ENCODE data around the gene IFIT1. TPM values are rescaled to one million over a fixed set of nuclear protein-coding genes. Genes with fewer than 3 reads are reported as not detected.
A peak's percentile ranks its signal among the peaks of the same experiment; 100 is the strongest.
"Not testable (repeated sequence)": the region's sequence is repeated elsewhere in the genome, so short reads cannot be mapped to it uniquely, and the experiment has no call there.

Gene IFIT1
- polyA plus RNA-seq, 1 donor, result 7.9 TPM

DNA sequence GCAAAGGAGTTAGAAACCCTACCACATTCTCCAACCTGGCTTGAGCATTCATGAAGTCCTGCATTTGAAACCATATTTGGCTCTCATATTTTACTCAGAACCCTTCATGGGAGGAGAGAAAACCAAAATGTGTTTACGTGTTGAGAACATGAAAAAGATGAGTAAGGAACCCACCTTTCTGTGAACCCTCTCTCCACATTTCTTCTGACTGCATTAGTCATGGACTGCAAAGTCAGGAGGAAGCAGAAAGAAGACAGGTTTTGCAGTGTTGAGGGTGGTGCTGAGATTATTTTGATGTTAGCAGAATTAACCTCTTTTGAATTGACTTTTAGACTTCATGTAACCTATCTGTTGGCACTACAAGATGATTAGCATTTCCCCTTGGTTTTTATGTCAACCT, 9.7 kb upstream of the IFIT1 start:
- H3K36me3 ChIP-seq (ENCODE audit: control insufficient read depth, insufficient read depth, low read length), result no peaks in the 10 kb centered on the region
- no peak for DNase-seq
- no peaks in the 10 kb centered on the region for H3K4me1 ChIP-seq (ENCODE audit: control insufficient read depth, insufficient read depth, low read length)
- no CpG with 5 or more reads among the region's 1 CpG for WGBS (ENCODE audit: insufficient coverage, low lambda C conversion rate)
- H3K27me3 ChIP-seq (ENCODE audit: control insufficient read depth, insufficient read depth, low read length), result no peaks in the 10 kb centered on the region
- no peaks in the 10 kb centered on the region for H3K9me3 ChIP-seq (ENCODE audit: control insufficient read depth, low read depth, low read length)
- H3K4me3 ChIP-seq (ENCODE audit: low read length), result no peak overlapping the region
- no peak overlapping the region for H3K27ac ChIP-seq (ENCODE audit: low read length)

DNA sequence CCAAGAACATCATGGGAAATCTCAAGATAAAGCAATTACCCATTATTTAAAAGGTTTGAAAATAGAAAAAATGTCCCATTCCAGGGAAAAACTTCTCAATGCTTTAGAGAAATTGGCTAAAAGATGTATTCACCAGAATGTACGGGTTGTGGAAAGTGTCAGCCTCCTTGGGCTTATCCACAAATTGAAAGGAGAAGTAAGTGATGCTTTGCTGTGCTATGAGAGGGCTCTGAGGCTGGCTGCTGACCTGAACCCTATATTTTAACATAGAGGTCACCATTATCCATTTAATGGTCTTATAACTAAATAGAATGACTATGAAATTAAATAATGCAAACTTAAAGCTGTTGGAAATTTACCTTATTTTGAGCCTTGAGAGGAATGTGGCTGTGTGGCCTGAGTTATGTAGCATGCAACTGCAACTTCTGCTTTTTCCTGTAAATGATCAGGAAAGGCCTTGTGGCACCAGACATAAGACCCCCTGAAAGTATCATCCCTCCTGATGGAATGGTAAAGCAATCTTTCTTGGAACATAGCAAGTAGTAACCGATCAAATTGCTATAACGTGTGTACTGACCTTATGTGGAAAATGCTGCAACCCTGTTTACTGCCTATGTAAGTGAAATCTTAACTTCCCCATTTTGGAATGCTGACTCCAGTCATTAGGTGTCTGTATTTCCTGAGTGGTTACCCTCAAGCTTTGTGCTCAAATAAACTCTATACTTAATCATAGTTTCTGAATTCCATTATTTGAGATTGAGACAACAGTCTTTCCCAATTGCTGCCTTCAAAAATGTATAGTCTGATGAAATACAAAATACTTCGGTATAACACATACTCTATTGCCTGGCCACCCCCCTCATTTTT, 7.7 kb upstream of the IFIT1 start:
- Histone ChIP-seq H3K9me3 (ENCODE audit: control insufficient read depth, low read depth, low read length) (no peaks in the 10 kb centered on the region), H3K4me1 (ENCODE audit: control insufficient read depth, insufficient read depth, low read length) (no peaks in the 10 kb centered on the region), H3K36me3 (ENCODE audit: control insufficient read depth, insufficient read depth, low read length) (no peaks in the 10 kb centered on the region), H3K27ac (ENCODE audit: low read length) (no peak overlapping the region), H3K4me3 (ENCODE audit: low read length) (no peak overlapping the region), H3K27me3 (ENCODE audit: control insufficient read depth, insufficient read depth, low read length) (no peaks in the 10 kb centered on the region)
- no peak for DNase-seq
- WGBS (ENCODE audit: insufficient coverage, low lambda C conversion rate), result 100% methylated on average over 1 of the region's 4 CpGs

DNA sequence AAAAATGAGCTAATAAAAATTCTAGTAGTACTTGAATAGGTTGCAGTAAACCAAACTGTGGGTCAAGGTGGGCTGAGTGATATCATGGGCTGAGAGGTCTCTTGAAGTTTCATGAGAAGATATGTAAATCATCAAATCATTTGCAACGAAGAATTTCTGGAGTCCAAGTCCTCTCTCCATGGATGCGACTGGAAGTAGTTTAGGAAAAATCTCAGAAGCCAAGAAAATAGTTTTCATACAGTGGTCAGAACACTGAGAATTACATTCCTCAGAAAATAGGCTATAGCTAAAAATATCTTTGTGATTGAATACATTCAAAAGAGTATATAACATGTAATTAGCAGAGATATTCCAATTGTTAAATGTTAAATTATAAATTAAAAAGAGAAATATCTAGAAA, 3.6 kb upstream of the IFIT1 start:
- peaks cover 12% of the 10 kb centered on the region for H3K4me1 ChIP-seq (ENCODE audit: control insufficient read depth, insufficient read depth, low read length)
- H3K9me3 ChIP-seq (ENCODE audit: control insufficient read depth, low read depth, low read length), result no peaks in the 10 kb centered on the region
- no peaks in the 10 kb centered on the region for H3K36me3 ChIP-seq (ENCODE audit: control insufficient read depth, insufficient read depth, low read length)
- no peaks in the 10 kb centered on the region for H3K27me3 ChIP-seq (ENCODE audit: control insufficient read depth, insufficient read depth, low read length)
- H3K27ac ChIP-seq (ENCODE audit: low read length), result no peak overlapping the region
- DNase-seq, result no peak
- H3K4me3 ChIP-seq (ENCODE audit: low read length), result no peak overlapping the region
- WGBS (ENCODE audit: insufficient coverage, low lambda C conversion rate), result no CpG with 5 or more reads among the region's 2 CpGs

GRCh38 chr10:89389254-89389653, 3.2 kb upstream of the IFIT1 start:
- Histone ChIP-seq H3K36me3 (ENCODE audit: control insufficient read depth, insufficient read depth, low read length) (no peaks in the 10 kb centered on the region), H3K27me3 (ENCODE audit: control insufficient read depth, insufficient read depth, low read length) (no peaks in the 10 kb centered on the region), H3K27ac (ENCODE audit: low read length) (no peak overlapping the region), H3K9me3 (ENCODE audit: control insufficient read depth, low read depth, low read length) (no peaks in the 10 kb centered on the region), H3K4me3 (ENCODE audit: low read length) (no peak overlapping the region), H3K4me1 (ENCODE audit: control insufficient read depth, insufficient read depth, low read length) (peaks cover 12% of the 10 kb centered on the region)
- 100% methylated on average over 1 of the region's 1 CpG for WGBS (ENCODE audit: insufficient coverage, low lambda C conversion rate)
- no peak for DNase-seq

DNA sequence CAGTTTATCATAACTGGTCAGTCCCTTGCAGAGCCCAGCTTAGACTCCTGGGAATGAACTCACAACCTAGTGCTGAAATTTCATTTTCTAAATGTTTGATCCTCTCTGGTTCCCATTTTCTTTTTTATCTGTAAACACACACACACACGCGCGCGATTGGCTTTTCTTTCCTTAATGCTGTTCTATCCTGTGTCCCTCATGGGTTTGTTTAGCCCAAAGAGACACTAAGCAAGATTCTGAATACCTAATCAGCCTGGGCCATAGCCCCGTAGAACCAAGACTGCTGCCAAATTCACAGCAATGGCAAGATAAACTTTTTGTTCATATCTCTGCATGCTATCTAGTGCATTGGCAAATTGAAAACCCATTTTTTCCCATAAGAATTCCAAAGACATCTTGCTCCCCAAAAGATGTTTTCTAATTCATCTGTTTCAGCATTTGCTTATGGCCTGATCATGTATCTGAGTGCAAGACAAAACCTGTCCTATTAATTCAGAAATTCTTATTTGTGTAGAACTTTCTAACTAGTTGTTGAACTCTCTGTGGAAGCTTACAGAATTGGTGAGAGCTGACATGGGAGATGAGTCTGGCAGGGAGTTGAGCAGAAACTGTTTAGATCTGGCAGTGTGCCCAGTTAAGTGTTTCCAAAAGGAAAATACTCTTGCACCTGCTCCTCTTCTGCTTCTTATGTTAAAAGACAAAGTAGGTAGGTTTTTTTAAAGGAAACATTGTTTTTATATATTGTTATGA, 1.8 kb upstream of the IFIT1 start:
- no peak overlapping the region for H3K4me3 ChIP-seq (ENCODE audit: low read length)
- peaks cover 12% of the 10 kb centered on the region for H3K4me1 ChIP-seq (ENCODE audit: control insufficient read depth, insufficient read depth, low read length)
- 83% methylated on average over 5 of the region's 5 CpGs for WGBS (ENCODE audit: insufficient coverage, low lambda C conversion rate)
- no peaks in the 10 kb centered on the region for H3K36me3 ChIP-seq (ENCODE audit: control insufficient read depth, insufficient read depth, low read length)
- DNase-seq, result no peak
- no peak overlapping the region for H3K27ac ChIP-seq (ENCODE audit: low read length)
- no peaks in the 10 kb centered on the region for H3K9me3 ChIP-seq (ENCODE audit: control insufficient read depth, low read depth, low read length)
- no peaks in the 10 kb centered on the region for H3K27me3 ChIP-seq (ENCODE audit: control insufficient read depth, insufficient read depth, low read length)

GRCh38 chr10:89391226-89391576, 1.2 kb upstream of the IFIT1 start:
- H3K9me3 ChIP-seq (ENCODE audit: control insufficient read depth, low read depth, low read length); H3K27me3 ChIP-seq (ENCODE audit: control insufficient read depth, insufficient read depth, low read length); H3K4me3 ChIP-seq (ENCODE audit: low read length); DNase-seq; H3K36me3 ChIP-seq (ENCODE audit: control insufficient read depth, insufficient read depth, low read length); H3K27ac ChIP-seq (ENCODE audit: low read length): not testable (repeated sequence)
- WGBS (ENCODE audit: insufficient coverage, low lambda C conversion rate), result 100% methylated on average over 2 of the region's 4 CpGs
- H3K4me1 ChIP-seq (ENCODE audit: control insufficient read depth, insufficient read depth, low read length), result peaks cover 12% of the 10 kb centered on the region

DNA sequence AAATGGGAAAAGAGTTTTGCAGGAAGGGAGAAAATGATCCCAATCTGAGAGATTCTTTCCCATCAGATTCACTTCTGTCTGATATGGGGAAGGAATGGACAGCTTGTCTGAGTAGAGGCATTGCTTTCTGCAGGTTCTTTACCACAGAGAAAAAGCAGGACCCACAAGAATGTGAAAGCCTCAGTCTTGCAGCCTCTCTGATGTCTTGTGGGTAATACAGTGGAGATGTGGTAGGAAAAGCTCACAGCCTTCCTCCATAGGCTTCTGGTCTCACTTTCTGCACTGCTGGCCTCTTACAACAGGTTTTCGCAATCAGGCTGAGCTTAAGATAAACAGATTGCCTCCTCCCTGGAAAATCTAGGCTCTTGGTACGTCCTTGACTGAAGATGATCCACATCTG, 551 bp downstream of the IFIT1 start:
- Histone ChIP-seq H3K27me3 (ENCODE audit: control insufficient read depth, insufficient read depth, low read length) (no peaks in the 10 kb centered on the region), H3K36me3 (ENCODE audit: control insufficient read depth, insufficient read depth, low read length) (no peaks in the 10 kb centered on the region), H3K4me3 (ENCODE audit: low read length) (peak overlapping the region; percentile 45), H3K4me1 (ENCODE audit: control insufficient read depth, insufficient read depth, low read length) (peaks cover 12% of the 10 kb centered on the region), H3K27ac (ENCODE audit: low read length) (peak overlapping the region; percentile 63), H3K9me3 (ENCODE audit: control insufficient read depth, low read depth, low read length) (no peaks in the 10 kb centered on the region)
- peak; percentile 56 to 61 for DNase-seq
- WGBS (ENCODE audit: insufficient coverage, low lambda C conversion rate), result no CpG with 5 or more reads among the region's 2 CpGs

- H3K27ac ChIP-seq (ENCODE audit: low read length), result peak overlapping the region; percentile 63
- DNase-seq, result no peak
- H3K4me3 ChIP-seq (ENCODE audit: low read length), result no peak overlapping the region
- H3K27me3 ChIP-seq (ENCODE audit: control insufficient read depth, insufficient read depth, low read length), result no peaks in the 10 kb centered on the region
- WGBS (ENCODE audit: insufficient coverage, low lambda C conversion rate), result no CpG with 5 or more reads among the region's 3 CpGs
- peaks cover 12% of the 10 kb centered on the region for H3K4me1 ChIP-seq (ENCODE audit: control insufficient read depth, insufficient read depth, low read length)
- no peaks in the 10 kb centered on the region for H3K9me3 ChIP-seq (ENCODE audit: control insufficient read depth, low read depth, low read length)
- no peaks in the 10 kb centered on the region for H3K36me3 ChIP-seq (ENCODE audit: control insufficient read depth, insufficient read depth, low read length)
These were observed 1.5 kb downstream of the IFIT1 start for GRCh38 chr10:89393898-89394297.

DNA sequence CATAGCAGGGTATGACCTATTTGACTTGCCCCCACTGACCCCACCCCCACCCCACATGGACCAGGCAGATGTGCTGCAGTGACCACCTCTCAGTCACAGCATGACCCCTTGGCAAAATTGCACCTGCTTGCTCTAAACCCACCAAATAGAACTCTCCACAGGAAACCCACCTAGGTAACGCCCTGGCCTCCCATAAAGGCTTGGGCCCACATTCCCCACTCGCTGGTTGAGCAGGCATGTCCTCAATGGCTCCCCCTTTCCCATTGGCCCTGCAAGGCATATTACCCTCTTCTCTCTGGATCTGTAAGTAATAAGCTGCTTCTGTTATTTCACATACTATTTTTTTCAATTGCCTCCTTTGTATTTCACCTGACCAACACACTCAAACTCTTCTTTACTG, 2.7 kb downstream of the IFIT1 start:
- no peaks in the 10 kb centered on the region for H3K27me3 ChIP-seq (ENCODE audit: control insufficient read depth, insufficient read depth, low read length)
- no peaks in the 10 kb centered on the region for H3K9me3 ChIP-seq (ENCODE audit: control insufficient read depth, low read depth, low read length)
- no peaks in the 10 kb centered on the region for H3K36me3 ChIP-seq (ENCODE audit: control insufficient read depth, insufficient read depth, low read length)
- H3K27ac ChIP-seq (ENCODE audit: low read length), result no peak overlapping the region
- H3K4me3 ChIP-seq (ENCODE audit: low read length), result no peak overlapping the region
- DNase-seq, result no peak
- WGBS (ENCODE audit: insufficient coverage, low lambda C conversion rate), result no CpG with 5 or more reads among the region's 2 CpGs
- H3K4me1 ChIP-seq (ENCODE audit: control insufficient read depth, insufficient read depth, low read length), result peaks cover 12% of the 10 kb centered on the region

GRCh38 chr10:89398003-89398749, 5.8 kb downstream of the IFIT1 start:
- H3K27ac ChIP-seq (ENCODE audit: low read length), result no peak overlapping the region
- DNase-seq, result no peak
- WGBS (ENCODE audit: insufficient coverage, low lambda C conversion rate), result no CpG with 5 or more reads among the region's 5 CpGs
- H3K4me3 ChIP-seq (ENCODE audit: low read length), result no peak overlapping the region
- no peaks in the 10 kb centered on the region for H3K27me3 ChIP-seq (ENCODE audit: control insufficient read depth, insufficient read depth, low read length)
- no peaks in the 10 kb centered on the region for H3K36me3 ChIP-seq (ENCODE audit: control insufficient read depth, insufficient read depth, low read length)
- peaks cover 6% of the 10 kb centered on the region for H3K4me1 ChIP-seq (ENCODE audit: control insufficient read depth, insufficient read depth, low read length)
- no peaks in the 10 kb centered on the region for H3K9me3 ChIP-seq (ENCODE audit: control insufficient read depth, low read depth, low read length)

Measured in large intestine (tissue), 3 donors.